Breast epithelium (tissue), 3 donors: ENCODE data around the gene DNAH17.

Experiments used
- POLR2A ChIP-seq: fragments of 450-650 bp; IDR thresholded peaks from one replicate; pipeline ENCODE4 v1.6.1; 2016; ENCODE audit warnings: antibody characterized with exemption, mild to moderate bottlenecking, moderate library complexity
- POLR2AphosphoS5 ChIP-seq, 3 donors: sonication (generic); formaldehyde crosslinking; IDR thresholded peaks; one replicate each; pipeline ENCODE4 v1.6.1; 2017; ENCODE audit warnings: antibody characterized with exemption in 3 of 3
- TF ChIP-seq, protein P1 (sequence below), 3 donors: fragments of 450-650 bp; IDR thresholded peaks; one replicate each; pipeline ENCODE4 v1.5.1; 2016 to 2017; ENCODE audit warnings: antibody characterized with exemption in 3 of 3, mild to moderate bottlenecking in 3 of 3, moderate library complexity in 3 of 3

DNA sequence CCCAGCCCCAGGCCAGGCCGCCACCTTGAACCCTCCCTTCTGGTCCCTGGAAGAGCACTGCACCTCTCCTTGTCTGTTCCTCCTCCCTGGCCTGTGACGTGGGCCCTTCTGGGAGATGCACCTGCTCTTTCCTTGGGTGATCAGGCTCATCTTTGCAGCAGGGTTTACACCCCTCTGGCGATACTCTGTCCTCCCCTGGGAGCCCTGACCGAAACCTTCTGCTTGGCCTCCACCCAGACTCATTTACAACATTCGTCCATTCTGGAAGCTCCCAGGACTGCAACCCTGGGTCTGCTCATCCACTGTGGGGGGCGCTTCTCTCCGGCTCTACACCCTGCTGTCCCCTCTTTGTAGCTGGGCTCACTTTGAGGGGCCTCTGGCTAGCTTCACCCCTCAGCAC lies 125.4 kb downstream of the DNAH17 start:
- TF ChIP-seq, protein P1, sequence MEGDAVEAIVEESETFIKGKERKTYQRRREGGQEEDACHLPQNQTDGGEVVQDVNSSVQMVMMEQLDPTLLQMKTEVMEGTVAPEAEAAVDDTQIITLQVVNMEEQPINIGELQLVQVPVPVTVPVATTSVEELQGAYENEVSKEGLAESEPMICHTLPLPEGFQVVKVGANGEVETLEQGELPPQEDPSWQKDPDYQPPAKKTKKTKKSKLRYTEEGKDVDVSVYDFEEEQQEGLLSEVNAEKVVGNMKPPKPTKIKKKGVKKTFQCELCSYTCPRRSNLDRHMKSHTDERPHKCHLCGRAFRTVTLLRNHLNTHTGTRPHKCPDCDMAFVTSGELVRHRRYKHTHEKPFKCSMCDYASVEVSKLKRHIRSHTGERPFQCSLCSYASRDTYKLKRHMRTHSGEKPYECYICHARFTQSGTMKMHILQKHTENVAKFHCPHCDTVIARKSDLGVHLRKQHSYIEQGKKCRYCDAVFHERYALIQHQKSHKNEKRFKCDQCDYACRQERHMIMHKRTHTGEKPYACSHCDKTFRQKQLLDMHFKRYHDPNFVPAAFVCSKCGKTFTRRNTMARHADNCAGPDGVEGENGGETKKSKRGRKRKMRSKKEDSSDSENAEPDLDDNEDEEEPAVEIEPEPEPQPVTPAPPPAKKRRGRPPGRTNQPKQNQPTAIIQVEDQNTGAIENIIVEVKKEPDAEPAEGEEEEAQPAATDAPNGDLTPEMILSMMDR (IDR thresholded peaks at IDR 0.05) = no peak
- TF ChIP-seq POLR2AphosphoS5 (IDR thresholded peaks at IDR 0.05) (no peak), POLR2A (no peak)
